ENCODE measurements around the gene KIF5A.

KIF5A gene

GRCh38 chr12:57520053-57520818 lies 29.6 kb upstream of the KIF5A start, which contains the start of gene DDIT3:
TSS of gene DDIT3 (minus strand) at chr12:57520514. CDS start at chr12:57517406, 3,108 bp downstream.
- H3K4me3 ChIP-seq (replicated peaks in 1 of 2; ENCODE audit: low read depth in 2 of 2, low read length in 2 of 2) = peak within 1 kb of the TSS; percentile 90 to 97
- DNase-seq (ENCODE audit: low read depth in 2 of 2) = peak; percentile 99 to 100
- no peak for TF ChIP-seq CTCF (IDR thresholded peaks at IDR 0.05; ENCODE audit: low read depth, low read length)

- no peak overlapping the region for H3K4me3 ChIP-seq (replicated peaks in 1 of 2; ENCODE audit: low read depth in 2 of 2, low read length in 2 of 2)
- peak in 1 of 2 donors; percentile 55 for DNase-seq (ENCODE audit: low read depth in 2 of 2)
- no peak for TF ChIP-seq CTCF (IDR thresholded peaks at IDR 0.05; ENCODE audit: low read depth, low read length)
Measured at GRCh38 chr12:57521525-57522010, 28.3 kb upstream of the KIF5A start.

- peak within 1 kb of the TSS; percentile 84 to 86 for H3K4me3 ChIP-seq (replicated peaks in 1 of 2; ENCODE audit: low read depth in 2 of 2, low read length in 2 of 2)
- TF ChIP-seq CTCF (IDR thresholded peaks at IDR 0.05; ENCODE audit: low read depth, low read length) = no peak
- peak; percentile 92 to 95 for DNase-seq (ENCODE audit: low read depth in 2 of 2)
Measured at GRCh38 chr12:57522011-57522886, 27.6 kb upstream of the KIF5A start, which contains the start of gene MBD6. TSS of gene MBD6 (plus strand) at chr12:57522824. CDS start at chr12:57524304, 1,480 bp downstream.

- no peak for TF ChIP-seq CTCF (IDR thresholded peaks at IDR 0.05; ENCODE audit: low read depth, low read length)
- peak; percentile 44 to 79 for DNase-seq (ENCODE audit: low read depth in 2 of 2)
- peak overlapping the region; percentile 84 to 86 for H3K4me3 ChIP-seq (replicated peaks in 1 of 2; ENCODE audit: low read depth in 2 of 2, low read length in 2 of 2)
Measured at GRCh38 chr12:57522887-57523705, 26.7 kb upstream of the KIF5A start.

- peak in 1 of 2 donors; percentile 46 for DNase-seq (ENCODE audit: low read depth in 2 of 2)
- no peak for TF ChIP-seq CTCF (IDR thresholded peaks at IDR 0.05; ENCODE audit: low read depth, low read length)
- peak overlapping the region; percentile 84 to 86 for H3K4me3 ChIP-seq (replicated peaks in 1 of 2; ENCODE audit: low read depth in 2 of 2, low read length in 2 of 2)
Measured at GRCh38 chr12:57523706-57524614, 25.9 kb upstream of the KIF5A start.

Data from cardiac fibroblast (primary cell).